ENCODE results near the gene ZCCHC13.
A peak's percentile ranks its signal among the peaks of the same experiment; 100 is the strongest.

Gene ZCCHC13

DNA sequence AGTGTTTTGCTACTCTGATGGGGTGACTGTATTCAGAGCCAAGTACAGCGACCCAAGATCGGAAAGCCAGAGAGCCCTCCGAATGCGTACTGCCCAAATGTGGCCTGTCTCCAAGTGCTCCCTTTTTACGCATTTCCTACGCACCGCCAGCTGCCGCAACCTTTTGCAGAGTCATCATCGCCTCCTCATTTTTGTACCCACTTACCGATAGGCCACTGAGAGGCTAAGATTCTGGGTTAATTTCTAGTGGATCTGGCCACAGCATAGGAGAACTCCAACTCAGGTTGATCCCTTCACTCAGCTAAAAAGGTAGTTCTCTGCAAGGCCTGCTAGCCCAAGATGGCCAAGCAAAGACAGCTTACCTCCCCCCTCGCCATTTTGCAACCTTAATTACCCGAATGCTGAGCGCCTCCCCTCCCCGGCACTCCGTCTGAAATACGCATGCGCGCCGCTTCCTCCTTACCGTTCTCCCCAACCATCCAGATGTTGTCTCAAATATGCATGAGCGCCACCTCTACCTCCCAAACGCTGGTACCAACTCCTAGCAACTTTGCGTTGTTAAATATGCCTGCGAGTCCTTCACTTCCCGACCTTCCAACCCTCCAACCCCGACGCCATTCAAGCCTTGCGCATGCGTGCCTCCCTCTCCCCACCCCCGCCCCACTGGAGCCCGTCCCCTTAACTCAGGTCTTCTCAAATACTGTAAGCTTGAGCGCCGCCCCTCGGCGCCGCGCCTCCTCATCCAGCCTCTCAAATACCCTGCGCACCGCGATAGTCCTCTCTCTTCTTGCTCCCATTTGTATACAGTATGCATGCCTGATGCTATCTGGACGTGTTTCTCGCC lies 11.8 kb upstream of the ZCCHC13 start:
- peak overlapping the region; percentile 79 for H3K4me3 ChIP-seq (ENCODE audit: low read length)
- DNase-seq (ENCODE audit: low read depth), result peak; percentile 89
- TF ChIP-seq, protein P1, sequence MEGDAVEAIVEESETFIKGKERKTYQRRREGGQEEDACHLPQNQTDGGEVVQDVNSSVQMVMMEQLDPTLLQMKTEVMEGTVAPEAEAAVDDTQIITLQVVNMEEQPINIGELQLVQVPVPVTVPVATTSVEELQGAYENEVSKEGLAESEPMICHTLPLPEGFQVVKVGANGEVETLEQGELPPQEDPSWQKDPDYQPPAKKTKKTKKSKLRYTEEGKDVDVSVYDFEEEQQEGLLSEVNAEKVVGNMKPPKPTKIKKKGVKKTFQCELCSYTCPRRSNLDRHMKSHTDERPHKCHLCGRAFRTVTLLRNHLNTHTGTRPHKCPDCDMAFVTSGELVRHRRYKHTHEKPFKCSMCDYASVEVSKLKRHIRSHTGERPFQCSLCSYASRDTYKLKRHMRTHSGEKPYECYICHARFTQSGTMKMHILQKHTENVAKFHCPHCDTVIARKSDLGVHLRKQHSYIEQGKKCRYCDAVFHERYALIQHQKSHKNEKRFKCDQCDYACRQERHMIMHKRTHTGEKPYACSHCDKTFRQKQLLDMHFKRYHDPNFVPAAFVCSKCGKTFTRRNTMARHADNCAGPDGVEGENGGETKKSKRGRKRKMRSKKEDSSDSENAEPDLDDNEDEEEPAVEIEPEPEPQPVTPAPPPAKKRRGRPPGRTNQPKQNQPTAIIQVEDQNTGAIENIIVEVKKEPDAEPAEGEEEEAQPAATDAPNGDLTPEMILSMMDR (IDR thresholded peaks at IDR 0.05; ENCODE audit: insufficient read depth, low read depth, low read length, missing control alignments), result peak; percentile 19

DNA sequence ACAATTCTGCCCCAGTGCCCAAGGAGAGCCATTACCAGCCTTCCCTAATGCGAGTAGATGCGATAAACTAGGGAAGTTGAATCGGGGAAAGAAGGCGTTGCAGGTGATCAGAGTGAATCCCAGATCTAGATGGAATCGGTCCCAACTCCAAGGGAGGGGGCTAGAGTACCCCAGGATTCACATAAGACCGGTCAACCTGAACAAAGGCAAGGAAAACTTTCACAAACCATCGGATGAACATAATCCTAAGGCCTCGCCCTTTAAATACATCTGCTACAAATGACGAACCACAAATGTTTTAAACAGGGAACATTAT lies 11.2 kb upstream of the ZCCHC13 start:
- TF ChIP-seq, protein P1 (IDR thresholded peaks at IDR 0.05; ENCODE audit: insufficient read depth, low read depth, low read length, missing control alignments), result no peak
- H3K4me3 ChIP-seq (ENCODE audit: low read length), result peak overlapping the region; percentile 79
- no peak for DNase-seq (ENCODE audit: low read depth)

DNA sequence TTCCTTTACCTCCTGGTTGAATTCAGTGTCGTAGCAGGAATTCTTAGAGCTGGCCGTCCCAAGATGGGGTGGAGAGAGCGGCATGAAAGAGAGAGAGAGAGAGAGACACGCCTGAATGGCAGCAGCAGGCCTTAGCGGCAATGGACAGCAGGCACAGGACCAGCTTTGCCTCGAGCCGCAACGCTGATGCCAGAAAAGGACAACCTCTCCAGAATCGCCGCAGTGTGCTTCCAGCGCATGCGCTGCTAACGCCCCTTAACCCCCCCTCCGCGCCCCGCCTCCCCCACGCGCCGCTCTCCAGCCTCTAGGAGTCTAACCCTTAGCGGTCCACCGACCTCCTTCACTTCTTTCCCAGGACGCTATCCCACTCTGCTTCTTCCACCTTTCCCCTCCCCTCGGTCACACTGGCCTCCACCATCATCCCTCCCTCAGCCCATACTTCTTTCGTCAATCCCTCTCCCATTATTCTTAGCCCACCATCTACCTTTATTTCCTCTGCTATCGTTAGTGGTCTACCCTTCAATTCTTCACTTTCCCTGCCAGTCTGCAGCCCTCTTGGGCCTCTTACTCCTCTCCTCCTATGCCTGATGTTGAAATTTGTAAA lies 10.5 kb upstream of the ZCCHC13 start:
- TF ChIP-seq, protein P1 (IDR thresholded peaks at IDR 0.05; ENCODE audit: insufficient read depth, low read depth, low read length, missing control alignments), result no peak
- peak overlapping the region; percentile 79 for H3K4me3 ChIP-seq (ENCODE audit: low read length)
- DNase-seq (ENCODE audit: low read depth), result peak; percentile 63

DNA sequence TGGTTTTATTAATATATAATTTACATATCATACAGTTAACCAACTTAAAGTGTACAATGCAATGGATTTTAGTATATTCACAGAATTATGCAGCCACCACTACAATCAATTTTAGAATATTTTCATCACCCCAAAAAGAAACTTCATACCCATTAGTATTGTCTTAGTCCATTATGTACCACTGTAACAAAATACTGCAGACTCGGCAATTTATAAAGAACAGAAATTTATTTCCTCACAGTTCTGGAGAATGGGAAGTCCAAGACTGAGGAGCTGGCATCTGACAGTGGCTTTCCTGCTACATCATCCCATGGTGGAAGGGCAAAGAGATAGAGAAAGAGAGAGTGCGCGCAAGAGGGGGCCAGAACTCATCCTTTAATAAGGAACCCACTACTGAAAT lies 8.9 kb upstream of the ZCCHC13 start:
- TF ChIP-seq, protein P1 (IDR thresholded peaks at IDR 0.05; ENCODE audit: insufficient read depth, low read depth, low read length, missing control alignments), result no peak
- no peak for DNase-seq (ENCODE audit: low read depth)
- H3K4me3 ChIP-seq (ENCODE audit: low read length), result no peak overlapping the region

DNA sequence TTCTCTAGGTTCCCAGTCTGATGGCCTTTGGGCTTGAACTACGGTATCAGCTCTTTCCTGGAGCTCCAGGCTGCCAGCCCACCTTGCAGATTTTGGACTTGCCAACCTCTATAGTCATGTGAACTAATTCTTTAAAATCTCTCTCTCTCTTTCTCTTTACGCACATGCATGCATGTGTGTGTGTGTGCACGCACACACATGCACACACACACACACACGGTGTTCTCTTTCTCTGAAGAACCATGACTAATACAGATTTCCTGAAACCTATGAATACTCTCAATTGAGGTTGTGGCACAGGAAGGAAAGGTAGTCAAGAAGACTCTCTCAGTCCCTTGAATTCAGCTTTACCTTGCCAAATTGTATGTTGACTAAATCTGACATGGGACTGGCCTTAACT lies 6.2 kb upstream of the ZCCHC13 start:
- H3K4me3 ChIP-seq (ENCODE audit: low read length), result no peak overlapping the region
- TF ChIP-seq, protein P1 (IDR thresholded peaks at IDR 0.05; ENCODE audit: insufficient read depth, low read depth, low read length, missing control alignments), result no peak
- peak; percentile 36 for DNase-seq (ENCODE audit: low read depth)

DNA sequence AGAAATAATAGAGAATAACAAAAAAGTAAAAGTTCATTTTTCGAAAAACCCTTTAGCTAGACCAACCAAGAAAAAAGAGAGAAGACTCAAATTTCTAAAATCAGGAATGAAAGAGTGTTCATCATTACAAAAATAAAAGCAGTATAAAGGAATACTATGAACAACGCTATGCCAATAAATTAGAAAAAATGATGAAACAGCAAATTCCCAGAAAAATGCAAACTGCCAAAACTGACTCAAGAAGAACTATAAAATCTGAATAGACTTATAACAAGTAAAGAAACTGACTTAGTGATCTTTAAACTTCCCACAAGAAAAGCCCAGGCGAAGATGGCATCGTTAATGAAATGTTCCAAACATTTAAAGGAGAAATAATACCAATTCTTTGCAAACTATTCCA lies 3.1 kb upstream of the ZCCHC13 start:
- TF ChIP-seq, protein P1 (IDR thresholded peaks at IDR 0.05; ENCODE audit: insufficient read depth, low read depth, low read length, missing control alignments), result no peak
- no peak for DNase-seq (ENCODE audit: low read depth)
- no peak overlapping the region for H3K4me3 ChIP-seq (ENCODE audit: low read length)

All from epithelial cell of esophagus (primary cell).